HL-60 (cell line): ENCODE results near the gene LRRC7.

Experiments used
- CTCF ChIP-seq: IDR thresholded peaks from one replicate; pipeline ENCODE4 v1.5.1; 2011; ENCODE audit warnings: low read length, control low read depth, inconsistent platforms; ENCODE audit not compliant: insufficient read depth
- GABPA ChIP-seq: IDR thresholded peaks from 2 replicates; pipeline ENCODE4 v1.6.1; 2012; ENCODE audit warnings: low read depth
- POLR2AphosphoS5 ChIP-seq: IDR thresholded peaks from 2 replicates; pipeline ENCODE4 v1.6.1; 2012; ENCODE audit warnings: low read depth
- TF ChIP-seq, protein P1 (sequence below): IDR thresholded peaks from 2 replicates; pipeline ENCODE4 v1.6.1; 2012; ENCODE audit warnings: low read depth; ENCODE audit not compliant: insufficient replicate concordance

GRCh38 chr1:70003211-70003908 is 435.6 kb downstream of the LRRC7 start:
- TF ChIP-seq, protein P1, sequence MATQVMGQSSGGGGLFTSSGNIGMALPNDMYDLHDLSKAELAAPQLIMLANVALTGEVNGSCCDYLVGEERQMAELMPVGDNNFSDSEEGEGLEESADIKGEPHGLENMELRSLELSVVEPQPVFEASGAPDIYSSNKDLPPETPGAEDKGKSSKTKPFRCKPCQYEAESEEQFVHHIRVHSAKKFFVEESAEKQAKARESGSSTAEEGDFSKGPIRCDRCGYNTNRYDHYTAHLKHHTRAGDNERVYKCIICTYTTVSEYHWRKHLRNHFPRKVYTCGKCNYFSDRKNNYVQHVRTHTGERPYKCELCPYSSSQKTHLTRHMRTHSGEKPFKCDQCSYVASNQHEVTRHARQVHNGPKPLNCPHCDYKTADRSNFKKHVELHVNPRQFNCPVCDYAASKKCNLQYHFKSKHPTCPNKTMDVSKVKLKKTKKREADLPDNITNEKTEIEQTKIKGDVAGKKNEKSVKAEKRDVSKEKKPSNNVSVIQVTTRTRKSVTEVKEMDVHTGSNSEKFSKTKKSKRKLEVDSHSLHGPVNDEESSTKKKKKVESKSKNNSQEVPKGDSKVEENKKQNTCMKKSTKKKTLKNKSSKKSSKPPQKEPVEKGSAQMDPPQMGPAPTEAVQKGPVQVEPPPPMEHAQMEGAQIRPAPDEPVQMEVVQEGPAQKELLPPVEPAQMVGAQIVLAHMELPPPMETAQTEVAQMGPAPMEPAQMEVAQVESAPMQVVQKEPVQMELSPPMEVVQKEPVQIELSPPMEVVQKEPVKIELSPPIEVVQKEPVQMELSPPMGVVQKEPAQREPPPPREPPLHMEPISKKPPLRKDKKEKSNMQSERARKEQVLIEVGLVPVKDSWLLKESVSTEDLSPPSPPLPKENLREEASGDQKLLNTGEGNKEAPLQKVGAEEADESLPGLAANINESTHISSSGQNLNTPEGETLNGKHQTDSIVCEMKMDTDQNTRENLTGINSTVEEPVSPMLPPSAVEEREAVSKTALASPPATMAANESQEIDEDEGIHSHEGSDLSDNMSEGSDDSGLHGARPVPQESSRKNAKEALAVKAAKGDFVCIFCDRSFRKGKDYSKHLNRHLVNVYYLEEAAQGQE = no peak
- no peak for TF ChIP-seq CTCF
- no peak for TF ChIP-seq GABPA
- no peak for TF ChIP-seq POLR2AphosphoS5
